Gastroesophageal sphincter (tissue), 3 donors: Measurements from ENCODE around the gene PGBD5.

ENCODE experiments used
- EP300 ChIP-seq: sonication (generic); formaldehyde crosslinking; IDR thresholded peaks from one replicate; pipeline ENCODE4 v1.6.1; 2017; ENCODE audit warnings: antibody characterized with exemption, mild to moderate bottlenecking
- POLR2A ChIP-seq, 2 donors: fragments of 450-650 bp; IDR thresholded peaks; one replicate each; pipeline ENCODE4 v1.6.1; 2017; ENCODE audit warnings: antibody characterized with exemption in 2 of 2, mild to moderate bottlenecking in 2 of 2, moderate library complexity in 1 of 2
- POLR2AphosphoS5 ChIP-seq: sonication (generic); formaldehyde crosslinking; IDR thresholded peaks from one replicate; pipeline ENCODE4 v1.6.1; 2017; ENCODE audit warnings: antibody characterized with exemption
- TF ChIP-seq, protein P1 (sequence below), 4 experiments: fragments of 200-600 bp in 2 of 4; fragments of 450-650 bp in 2 of 4; sonication (generic) in 1 of 4; IDR thresholded peaks; one replicate each; pipeline ENCODE4 v1.5.1; 2017 to 2019; ENCODE audit warnings: antibody characterized with exemption in 4 of 4, mild to moderate bottlenecking in 2 of 4, moderate library complexity in 2 of 4

GRCh38 chr1:230340526-230341161 lies 85.5 kb downstream of the PGBD5 start:
- TF ChIP-seq POLR2AphosphoS5 (no peak), POLR2A (IDR thresholded peaks at IDR 0.05) (no peak), EP300 (no peak)
- TF ChIP-seq, protein P1, sequence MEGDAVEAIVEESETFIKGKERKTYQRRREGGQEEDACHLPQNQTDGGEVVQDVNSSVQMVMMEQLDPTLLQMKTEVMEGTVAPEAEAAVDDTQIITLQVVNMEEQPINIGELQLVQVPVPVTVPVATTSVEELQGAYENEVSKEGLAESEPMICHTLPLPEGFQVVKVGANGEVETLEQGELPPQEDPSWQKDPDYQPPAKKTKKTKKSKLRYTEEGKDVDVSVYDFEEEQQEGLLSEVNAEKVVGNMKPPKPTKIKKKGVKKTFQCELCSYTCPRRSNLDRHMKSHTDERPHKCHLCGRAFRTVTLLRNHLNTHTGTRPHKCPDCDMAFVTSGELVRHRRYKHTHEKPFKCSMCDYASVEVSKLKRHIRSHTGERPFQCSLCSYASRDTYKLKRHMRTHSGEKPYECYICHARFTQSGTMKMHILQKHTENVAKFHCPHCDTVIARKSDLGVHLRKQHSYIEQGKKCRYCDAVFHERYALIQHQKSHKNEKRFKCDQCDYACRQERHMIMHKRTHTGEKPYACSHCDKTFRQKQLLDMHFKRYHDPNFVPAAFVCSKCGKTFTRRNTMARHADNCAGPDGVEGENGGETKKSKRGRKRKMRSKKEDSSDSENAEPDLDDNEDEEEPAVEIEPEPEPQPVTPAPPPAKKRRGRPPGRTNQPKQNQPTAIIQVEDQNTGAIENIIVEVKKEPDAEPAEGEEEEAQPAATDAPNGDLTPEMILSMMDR (IDR thresholded peaks at IDR 0.05) = no peak
